Spinal cord (tissue), 10 donors: ENCODE measurements around the gene CAMSAP2. TPM values are rescaled to one million over a fixed set of nuclear protein-coding genes. Genes with fewer than 3 reads are reported as not detected.

Experiments
- DNase-seq, 6 donors: peaks; one replicate each; pipeline versions ENCODE4 v3.0.0 to v3.0.0-alpha.2; 2013 to 2015; ENCODE audit warnings: low spot score in 6 of 6, low read depth in 4 of 6
- H3K27ac ChIP-seq: one replicate; pipeline ENCODE4 v1.5.1; 2013; ENCODE audit warnings: low read depth, low read length, control low read depth
- H3K27me3 ChIP-seq: one replicate; pipeline ENCODE4 v1.6.1; 2013; ENCODE audit warnings: low read length; ENCODE audit not compliant: control insufficient read depth, insufficient read depth
- H3K36me3 ChIP-seq: one replicate; pipeline ENCODE4 v1.6.1; 2013; ENCODE audit warnings: low read length; ENCODE audit not compliant: control insufficient read depth, insufficient read depth
- H3K4me1 ChIP-seq: one replicate; pipeline ENCODE4 v1.6.1; 2013; ENCODE audit warnings: low read length; ENCODE audit not compliant: control insufficient read depth, insufficient read depth
- H3K4me3 ChIP-seq: one replicate; pipeline ENCODE4 v1.5.1; 2013; ENCODE audit warnings: low read depth, low read length, control low read depth
- H3K9me3 ChIP-seq: one replicate; pipeline ENCODE4 v1.6.1; 2013; ENCODE audit warnings: low read length; ENCODE audit not compliant: control insufficient read depth, insufficient read depth
- WGBS: methylation state at CpG from one replicate; pipeline ENCODE4 v1.1.5; 2013; ENCODE audit warnings: missing lambda C conversion rate; ENCODE audit not compliant: insufficient coverage; 5-methylcytosine and 5-hydroxymethylcytosine counted together
- polyA plus RNA-seq, 2 donors: library from polyadenylated mRNA; unstranded; fragments of 120-200 nt; gene quantifications; one replicate each; pipeline ENCODE4 v1.2.1, GENCODE V29; 2013; ENCODE audit not compliant: insufficient read length in 2 of 2
- total RNA-seq, 2 donors: library from RNA; depleted of rRNA in 1 of 2; stranded (reverse); fragments of 120-200 nt in 1 of 2; fragments of >200 nt in 1 of 2; gene quantifications; one replicate each; pipeline versions ENCODE4 v1.2.3 to v1.2.4, GENCODE V29; 2013 to 2014
- donor health status: healthy.

CAMSAP2 gene
- total and polyA plus RNA-seq, 4 donors, result 74.2 to 133 (median 93.5) TPM

DNA sequence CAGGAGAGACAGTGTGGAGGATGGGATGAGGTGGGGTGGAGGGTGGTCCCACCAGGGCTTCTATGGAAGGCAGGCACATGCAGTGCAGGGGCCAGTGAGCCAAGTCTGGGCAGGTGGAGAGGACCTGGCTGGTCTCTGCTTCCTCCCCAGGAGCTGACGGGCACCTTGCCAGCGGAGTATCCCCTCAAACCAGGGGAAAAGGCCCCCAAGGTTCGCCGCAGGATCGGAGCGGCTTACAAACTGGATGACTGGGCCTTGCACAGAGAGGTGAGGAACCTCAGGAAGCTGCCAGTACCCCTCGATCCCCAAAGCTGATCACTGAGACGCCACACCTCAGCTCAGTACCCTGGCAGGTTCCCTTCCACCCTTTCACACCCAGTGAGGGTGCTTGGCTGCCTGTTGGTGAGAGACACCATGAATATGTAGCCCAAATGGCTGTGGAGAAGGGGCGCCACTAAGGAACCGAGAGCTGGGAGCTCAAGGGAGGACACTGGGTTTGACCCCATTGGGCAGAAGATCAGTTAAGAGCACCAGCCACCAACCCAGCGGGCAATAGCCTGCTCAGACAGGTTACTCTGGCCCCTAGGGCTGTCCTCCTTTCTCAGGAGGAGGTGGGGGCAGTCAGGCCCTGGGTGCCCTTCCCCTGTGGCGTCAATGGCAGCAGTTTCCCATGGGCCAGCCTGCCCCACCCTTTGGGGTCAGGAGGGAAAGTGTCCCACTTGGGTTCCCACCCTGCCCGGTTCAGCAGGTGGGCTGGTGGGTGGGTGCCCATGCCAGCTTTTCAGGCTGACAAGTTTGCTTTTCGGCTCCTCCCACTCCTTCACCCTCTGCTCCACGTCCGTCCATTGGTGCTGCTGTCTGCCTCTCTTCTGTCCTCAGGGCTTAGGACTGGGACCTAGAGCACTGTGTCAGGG lies 161.5 kb downstream of the CAMSAP2 start:
- WGBS, result 93% methylated on average over 14 of the region's 16 CpGs
- no peak overlapping the region for H3K4me3 ChIP-seq
- peaks cover 13% of the 10 kb centered on the region for H3K4me1 ChIP-seq
- no peaks in the 10 kb centered on the region for H3K27me3 ChIP-seq
- no peaks in the 10 kb centered on the region for H3K9me3 ChIP-seq
- H3K36me3 ChIP-seq, result peaks cover 40% of the 10 kb centered on the region
- H3K27ac ChIP-seq, result no peak overlapping the region
- no peak for DNase-seq

DNA sequence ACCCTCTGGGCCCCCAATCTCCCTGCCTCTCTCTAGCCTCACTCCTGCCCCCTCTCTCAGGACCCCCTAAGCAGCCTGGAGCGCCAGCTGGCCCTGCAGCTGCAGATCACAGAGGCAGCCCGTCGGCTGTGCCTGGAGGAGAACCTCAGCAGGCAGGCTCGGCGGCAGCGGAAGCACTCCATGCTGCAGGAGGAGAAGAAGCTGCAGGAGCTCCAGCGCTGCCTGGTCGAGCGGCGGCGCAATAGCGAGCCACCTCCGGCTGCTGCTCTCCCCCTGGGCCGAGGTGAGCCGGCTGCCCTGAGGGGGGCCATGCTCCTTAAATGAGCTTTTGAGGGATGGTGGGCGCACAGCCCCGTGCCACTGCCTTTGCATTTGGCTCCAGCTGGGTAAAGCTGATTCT lies 162.2 kb downstream of the CAMSAP2 start:
- DNase-seq, result no peak
- no peaks in the 10 kb centered on the region for H3K9me3 ChIP-seq
- no peak overlapping the region for H3K4me3 ChIP-seq
- H3K27me3 ChIP-seq, result no peaks in the 10 kb centered on the region
- WGBS, result 83% methylated on average over 13 of the region's 17 CpGs
- no peak overlapping the region for H3K27ac ChIP-seq
- peaks cover 40% of the 10 kb centered on the region for H3K36me3 ChIP-seq
- peaks cover 6% of the 10 kb centered on the region for H3K4me1 ChIP-seq

DNA sequence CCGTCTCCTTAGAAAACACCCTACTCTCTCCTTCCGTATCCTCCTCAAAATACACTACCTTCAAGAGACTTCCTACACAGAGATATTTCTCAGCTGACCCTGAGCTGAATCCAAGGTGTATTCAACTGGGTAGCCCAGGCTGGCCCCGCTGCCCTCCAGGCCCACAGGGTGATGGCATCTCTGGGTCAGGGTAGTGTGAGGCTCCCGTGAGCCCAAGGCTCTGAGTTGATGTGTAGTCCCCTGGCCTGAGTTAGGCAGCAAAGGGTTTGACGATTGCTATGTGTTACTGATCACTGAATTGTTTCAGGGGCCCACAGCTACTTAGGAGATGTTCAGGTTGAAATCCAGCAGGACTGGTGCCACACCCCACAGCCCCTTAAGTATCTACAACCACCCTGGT lies 162.7 kb downstream of the CAMSAP2 start:
- Histone ChIP-seq H3K36me3 (peaks cover 40% of the 10 kb centered on the region), H3K27me3 (no peaks in the 10 kb centered on the region), H3K27ac (no peak overlapping the region), H3K4me3 (no peak overlapping the region), H3K9me3 (no peaks in the 10 kb centered on the region), H3K4me1 (peaks cover 5% of the 10 kb centered on the region)
- WGBS, result 94% methylated on average over 5 of the region's 5 CpGs
- DNase-seq, result no peak

DNA sequence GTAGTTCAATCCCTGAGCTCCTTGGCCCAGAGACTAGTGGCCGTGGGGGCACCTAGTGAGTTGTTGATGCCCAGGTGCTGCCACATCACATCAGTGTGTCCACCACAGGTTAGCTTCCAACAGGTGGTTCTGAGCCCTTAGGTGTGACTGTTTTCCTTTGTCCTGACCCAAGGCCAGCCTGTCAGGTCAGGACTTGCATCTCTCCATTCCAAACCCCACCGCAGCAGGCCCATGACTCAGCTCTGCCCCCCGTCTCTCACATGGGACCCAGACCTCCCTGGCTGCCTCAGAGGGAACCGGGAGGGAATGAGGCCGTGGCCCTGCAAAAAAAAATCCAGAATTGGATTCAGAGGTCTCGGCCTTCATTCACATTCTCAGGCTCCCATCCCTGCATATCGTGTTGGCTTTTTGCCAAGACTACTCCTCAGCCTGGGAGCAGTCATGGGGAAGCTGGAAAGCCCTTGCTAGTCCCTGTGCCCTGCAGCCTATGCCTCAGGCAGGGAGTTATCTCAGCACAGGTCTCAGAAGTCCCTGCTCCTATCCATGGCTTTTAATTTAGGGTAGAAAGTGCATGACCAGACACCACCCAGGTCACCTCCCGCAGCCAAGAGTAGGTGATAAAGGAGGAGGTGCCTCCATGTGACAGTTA lies 163.2 kb downstream of the CAMSAP2 start:
- 76% methylated on average over 8 of the region's 8 CpGs for WGBS
- Histone ChIP-seq H3K27me3 (no peaks in the 10 kb centered on the region), H3K9me3 (no peaks in the 10 kb centered on the region), H3K27ac (no peak overlapping the region), H3K4me1 (peaks cover 5% of the 10 kb centered on the region), H3K4me3 (no peak overlapping the region), H3K36me3 (peaks cover 40% of the 10 kb centered on the region)
- DNase-seq, result peak in 1 of 6 donors; percentile 31

DNA sequence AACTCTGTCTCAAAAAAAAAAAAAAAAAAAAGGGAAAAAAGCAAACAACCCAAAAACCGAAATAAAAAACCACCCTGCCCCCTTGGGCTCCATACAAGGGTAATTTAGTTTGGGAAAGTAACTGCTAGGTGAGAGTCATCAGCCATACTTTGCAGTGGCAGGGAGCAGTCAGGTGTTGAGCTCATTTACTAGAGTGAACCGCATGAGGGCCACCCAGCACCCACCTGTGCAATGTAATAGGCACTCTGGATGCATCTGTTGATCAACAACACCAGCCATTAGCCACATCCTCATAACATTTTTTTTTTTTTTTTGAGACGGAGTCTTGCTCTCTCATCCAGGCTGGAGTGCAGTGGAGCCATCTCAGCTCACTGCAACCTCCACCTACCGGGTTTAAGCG lies 165.1 kb downstream of the CAMSAP2 start:
- Histone ChIP-seq H3K36me3 (peaks cover 40% of the 10 kb centered on the region), H3K4me3 (no peak overlapping the region), H3K4me1 (peaks cover 5% of the 10 kb centered on the region), H3K27me3 (no peaks in the 10 kb centered on the region), H3K9me3 (no peaks in the 10 kb centered on the region), H3K27ac (no peak overlapping the region)
- no peak for DNase-seq
- 100% methylated on average over 1 of the region's 5 CpGs for WGBS

DNA sequence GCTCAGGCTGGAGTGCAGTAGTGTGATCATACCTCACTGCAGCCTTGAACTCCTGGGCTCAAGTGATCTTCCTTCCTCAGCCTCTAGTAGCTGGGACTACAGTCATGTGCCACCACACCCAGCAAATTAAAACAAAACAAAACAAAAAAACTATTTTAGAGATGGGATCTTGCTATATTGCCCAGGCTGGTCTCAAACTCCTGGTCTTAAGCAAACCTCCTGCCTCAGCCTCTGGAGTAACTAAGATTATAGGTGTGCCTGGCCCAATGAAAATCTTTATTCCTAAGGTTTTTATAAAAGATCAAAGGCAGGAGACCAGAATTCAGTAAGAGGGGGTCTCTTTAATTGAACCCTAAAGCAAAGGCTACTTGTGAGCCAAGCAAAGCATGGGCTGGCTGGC lies 166.1 kb downstream of the CAMSAP2 start:
- Histone ChIP-seq H3K36me3 (peaks cover 36% of the 10 kb centered on the region), H3K4me1 (peaks cover 5% of the 10 kb centered on the region), H3K9me3 (no peaks in the 10 kb centered on the region), H3K27ac (no peak overlapping the region), H3K27me3 (no peaks in the 10 kb centered on the region), H3K4me3 (no peak overlapping the region)
- DNase-seq, result no peak

DNA sequence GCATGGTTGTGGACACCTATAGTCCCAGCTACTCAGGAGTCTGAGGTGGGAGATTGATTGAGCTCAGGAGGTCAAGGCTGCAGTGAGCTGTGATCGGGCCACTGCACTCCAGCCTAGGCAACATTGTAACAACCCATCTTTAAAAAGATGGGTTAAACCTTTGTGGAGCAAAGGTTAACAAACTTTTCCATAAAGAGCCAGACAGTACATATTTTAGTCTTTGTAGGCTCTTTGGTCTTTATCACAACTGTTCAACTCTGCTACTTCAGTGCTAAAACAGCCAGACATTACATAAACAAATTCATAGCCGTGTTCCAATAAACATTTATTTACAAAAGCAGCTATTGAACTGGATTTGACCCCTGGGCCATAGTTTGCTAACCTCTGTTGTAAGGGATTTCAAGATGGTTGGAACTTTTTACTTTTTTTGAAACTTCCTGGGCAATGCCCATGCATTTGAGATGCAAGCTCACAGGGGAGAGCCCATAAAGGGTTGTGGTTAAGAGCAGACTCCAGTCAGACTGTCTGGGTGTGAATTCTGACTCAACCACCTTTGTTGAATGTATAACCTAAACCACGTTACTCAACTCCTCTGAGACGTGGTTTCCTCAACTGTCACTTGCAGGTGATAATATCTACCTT lies 166.8 kb downstream of the CAMSAP2 start:
- WGBS, result no CpG with 5 or more reads among the region's 4 CpGs
- H3K36me3 ChIP-seq, result peaks cover 29% of the 10 kb centered on the region
- H3K9me3 ChIP-seq, result no peaks in the 10 kb centered on the region
- H3K4me3 ChIP-seq, result no peak overlapping the region
- no peak overlapping the region for H3K27ac ChIP-seq
- no peak for DNase-seq
- H3K4me1 ChIP-seq, result peaks cover 5% of the 10 kb centered on the region
- no peaks in the 10 kb centered on the region for H3K27me3 ChIP-seq

DNA sequence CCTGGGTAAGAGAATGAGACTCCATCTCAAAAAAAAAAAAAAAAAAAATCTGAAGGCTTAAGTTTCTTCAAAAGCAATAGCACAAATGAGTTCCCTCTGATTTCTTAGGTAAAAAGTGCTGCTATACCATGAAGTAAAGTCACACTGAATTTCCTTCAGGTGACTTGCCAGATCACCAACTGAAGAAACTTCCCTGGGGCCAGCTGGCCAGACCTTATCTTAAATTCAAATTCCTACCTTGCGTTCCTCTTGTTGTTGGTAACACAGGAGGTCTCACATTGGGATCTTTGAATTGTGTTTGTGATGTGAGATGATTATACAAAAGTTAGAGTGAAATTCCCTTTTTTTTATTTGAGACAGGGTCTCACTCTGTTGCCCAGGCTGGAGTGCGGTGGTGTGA lies 167.8 kb downstream of the CAMSAP2 start:
- H3K36me3 ChIP-seq, result peaks cover 24% of the 10 kb centered on the region
- 100% methylated on average over 1 of the region's 2 CpGs for WGBS
- no peaks in the 10 kb centered on the region for H3K9me3 ChIP-seq
- no peak overlapping the region for H3K4me3 ChIP-seq
- DNase-seq, result no peak
- H3K27ac ChIP-seq, result no peak overlapping the region
- no peaks in the 10 kb centered on the region for H3K27me3 ChIP-seq
- no peaks in the 10 kb centered on the region for H3K4me1 ChIP-seq

DNA sequence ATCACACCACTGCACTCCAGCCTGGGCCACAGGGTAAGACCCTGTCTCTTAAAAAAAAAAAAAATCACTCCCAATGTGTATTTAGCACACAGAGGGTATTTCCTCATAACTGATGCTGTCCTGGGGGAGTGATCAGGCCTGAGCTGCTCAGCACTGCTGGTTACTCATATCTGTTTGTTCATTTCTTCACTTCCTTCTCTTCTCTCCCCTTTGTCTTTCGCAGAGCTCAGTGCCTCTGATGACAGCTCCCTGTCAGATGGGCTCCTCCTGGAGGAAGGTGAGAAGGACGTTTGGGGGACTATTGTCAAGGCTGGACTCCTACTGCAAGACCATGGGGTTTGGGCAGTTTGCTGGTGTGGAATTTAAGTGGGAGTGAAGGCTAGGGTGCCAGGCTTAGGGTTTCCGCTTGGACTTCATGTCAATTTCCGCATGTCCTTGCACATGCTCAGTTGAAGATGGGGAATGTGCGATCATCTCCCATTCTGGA lies 169.0 kb downstream of the CAMSAP2 start:
- Histone ChIP-seq H3K4me1 (peaks cover under 1% of the 10 kb centered on the region), H3K27me3 (no peaks in the 10 kb centered on the region), H3K36me3 (peaks cover 20% of the 10 kb centered on the region), H3K4me3 (no peak overlapping the region), H3K27ac (no peak overlapping the region), H3K9me3 (no peaks in the 10 kb centered on the region)
- no peak for DNase-seq
- WGBS, result 82% methylated on average over 3 of the region's 5 CpGs
